T-cell (primary cell): ENCODE data around the gene CCDC158. TPM values are rescaled to one million over a fixed set of nuclear protein-coding genes. Genes with fewer than 3 reads are reported as not detected.
"Not testable (repeated sequence)": the region's sequence is repeated elsewhere in the genome, so short reads cannot be mapped to it uniquely, and the experiment has no call there.

Experiments
- ATAC-seq, 4 experiments: fragments of 200-7000 bp in 3 of 4; fragments of 150-1000 bp in 1 of 4; cut with Tn5 transposase; replicated peaks in 1 of 4; 1 replicate in 3 of 4; 2 replicates in 1 of 4; pipeline ENCODE4 v1.10.0; 2021; ENCODE audit warnings: moderate library complexity in 3 of 4, mild to moderate bottlenecking in 2 of 4, moderate number of reproducible peaks in 1 of 4
- CTCF ChIA-PET, 2 donors: fragments of 300-600 bp; sonication (Branson Sonifier 250); formaldehyde crosslinking; loops; one replicate each; lab custom pipeline; 2022; ENCODE audit warnings: antibody characterized with exemption in 2 of 2; lab: Charles Lee
- POLR2A ChIA-PET, 2 donors: fragments of 300-600 bp; sonication (Branson Sonifier 250); formaldehyde crosslinking; loops; one replicate each; lab custom pipeline; 2022; ENCODE audit warnings: antibody characterized with exemption in 2 of 2; lab: Charles Lee
- DNase-seq, 35 experiments: peaks; one replicate each; pipeline versions ENCODE4 v3.0.0 to v3.0.0-alpha.2; 2013 to 2023
- H3K27ac ChIP-seq: one replicate; pipeline ENCODE4 v1.5.1; 2013; ENCODE audit warnings: low read length
- H3K27me3 ChIP-seq, 2 experiments: replicated peaks in 1 of 2; 1 replicate in 1 of 2; 2 replicates in 1 of 2; pipeline versions ENCODE4 v1.6.1 to v1.7.0; 2013; ENCODE audit warnings: low read length in 1 of 2, mixed read lengths in 1 of 2; ENCODE audit not compliant: control insufficient read depth in 2 of 2, insufficient read depth in 2 of 2; ENCODE audit errors: extremely low read depth in 1 of 2
- H3K36me3 ChIP-seq, 2 donors: 1 replicate in 1 of 2; 2 replicates in 1 of 2; pipeline versions ENCODE4 v1.6.1 to v1.7.0; 2013; ENCODE audit warnings: low read length in 1 of 2; ENCODE audit not compliant: control insufficient read depth in 2 of 2, insufficient read depth in 1 of 2; ENCODE audit errors: extremely low read depth in 1 of 2
- H3K4me1 ChIP-seq, 2 experiments: 1 replicate in 1 of 2; 2 replicates in 1 of 2; pipeline versions ENCODE4 v1.6.1 to v1.7.0; 2013; ENCODE audit warnings: low read length in 2 of 2, mixed read lengths in 1 of 2; ENCODE audit not compliant: insufficient read depth in 2 of 2, control insufficient read depth in 1 of 2; ENCODE audit errors: extremely low read depth in 1 of 2
- H3K4me3 ChIP-seq, 2 donors: 1 replicate in 1 of 2; 2 replicates in 1 of 2; pipeline versions ENCODE4 v1.5.1 to v1.7.0; 2013; ENCODE audit warnings: mild to moderate bottlenecking in 2 of 2, low read length in 1 of 2, moderate library complexity in 1 of 2; ENCODE audit not compliant: control insufficient read depth in 1 of 2; ENCODE audit errors: extremely low read depth in 1 of 2
- H3K9me3 ChIP-seq: 2 replicates; pipeline ENCODE4 v1.7.0; 2013
- H3K27ac Mint-ChIP-seq, 2 donors: one replicate each; pipeline ENCODE4 v1.8.0; 2020 to 2021; ENCODE audit warnings: mild to moderate bottlenecking in 2 of 2, mixed read lengths in 2 of 2
- H3K27me3 Mint-ChIP-seq, 2 donors: one replicate each; pipeline ENCODE4 v1.8.0; 2021 to 2022; ENCODE audit warnings: mixed read lengths in 2 of 2
- H3K36me3 Mint-ChIP-seq: one replicate; pipeline ENCODE4 v1.8.0; 2021; ENCODE audit warnings: mixed read lengths
- H3K4me1 Mint-ChIP-seq, 3 donors: one replicate each; pipeline ENCODE4 v1.8.0; 2020 to 2022; ENCODE audit warnings: mixed read lengths in 3 of 3, mild to moderate bottlenecking in 1 of 3
- H3K4me3 Mint-ChIP-seq, 3 donors: one replicate each; pipeline ENCODE4 v1.8.0; 2020 to 2022; ENCODE audit warnings: mild to moderate bottlenecking in 3 of 3, mixed read lengths in 3 of 3, moderate library complexity in 3 of 3
- H3K9me3 Mint-ChIP-seq, 3 donors: one replicate each; pipeline ENCODE4 v1.8.0; 2020 to 2022; ENCODE audit warnings: mixed read lengths in 3 of 3
- WGBS: methylation state at CpG from one replicate; pipeline ENCODE4 v1.1.5; 2013; ENCODE audit warnings: missing lambda C conversion rate; ENCODE audit not compliant: insufficient coverage; 5-methylcytosine and 5-hydroxymethylcytosine counted together
- total RNA-seq, 35 experiments: library from RNA in 6 of 35; stranded (reverse) in 6 of 35; fragments of 120-200 nt in 1 of 35; gene quantifications; one replicate each; pipeline versions ENCODE4 v1.2.1 to v1.2.4 and lab custom pipeline; 2013 to 2026

Gene CCDC158
- total RNA-seq, 5 donors from 2014 or later (not counting 1 experiment from before 2014, with no cell fraction given), result not detected

DNA sequence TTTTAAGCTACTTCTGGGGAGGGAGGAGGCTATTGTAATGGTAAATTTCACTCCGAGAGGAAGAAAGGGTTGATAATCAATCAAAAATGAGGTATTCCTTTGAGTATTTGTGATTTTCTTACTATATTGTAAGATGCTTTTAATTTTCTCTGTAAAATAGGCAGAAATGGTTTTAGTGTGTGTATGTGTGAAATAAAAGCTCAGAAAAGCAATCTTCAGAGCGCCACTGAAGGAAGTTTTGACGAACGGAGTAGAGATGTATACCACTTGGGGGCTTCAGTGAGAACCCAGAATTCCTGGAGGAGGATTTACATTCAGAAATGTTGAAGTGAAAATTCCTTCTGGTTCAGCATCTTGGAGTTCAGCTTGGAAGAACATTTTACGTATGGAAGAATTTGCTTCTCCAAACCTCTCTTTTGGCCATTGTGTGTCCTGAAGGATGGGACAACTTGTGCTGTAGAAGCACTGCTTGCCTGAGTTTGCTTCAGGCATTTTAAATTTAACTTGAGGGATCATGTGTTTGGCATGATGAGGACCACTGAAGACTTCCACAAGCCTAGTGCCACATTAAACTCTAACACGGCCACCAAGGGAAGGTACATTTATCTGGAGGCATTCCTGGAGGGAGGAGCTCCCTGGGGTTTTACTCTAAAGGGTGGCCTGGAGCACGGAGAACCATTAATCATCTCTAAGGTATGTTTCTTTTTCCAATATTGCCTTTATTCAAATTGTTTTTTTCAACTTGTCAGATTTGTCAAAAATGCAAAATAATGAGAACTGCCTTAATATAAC lies 14.8 kb upstream of the CCDC158 start:
- CTCF ChIA-PET, result no interaction called here
- H3K27me3 Mint-ChIP-seq, result peaks cover 26 to 49% of the 10 kb centered on the region in 2 donors
- H3K9me3 Mint-ChIP-seq, result no peaks in the 10 kb centered on the region
- no peak overlapping the region for H3K27ac Mint-ChIP-seq
- Histone ChIP-seq H3K9me3 (no peaks in the 10 kb centered on the region), H3K4me1 (peaks cover 0 to 2% of the 10 kb centered on the region in 2 experiments), H3K27ac (no peak overlapping the region), H3K36me3 (no peaks in the 10 kb centered on the region), H3K27me3 (peaks cover 0 to 7% of the 10 kb centered on the region in 2 experiments), H3K4me3 (no peak overlapping the region)
- ATAC-seq, result no peak
- DNase-seq, result no peak
- no peaks in the 10 kb centered on the region for H3K36me3 Mint-ChIP-seq
- peaks cover 0 to 5% (median 3%) of the 10 kb centered on the region in 3 donors for H3K4me1 Mint-ChIP-seq
- POLR2A ChIA-PET, result interaction anchor here in 1 of 2 donors (0.5 kb wide), 1 partner anchor 9 kb away, joined by 5 read pairs; no protein-coding TSS in a partner anchor
- no peak overlapping the region for H3K4me3 Mint-ChIP-seq
- 100% methylated on average over 1 of the region's 7 CpGs for WGBS

DNA sequence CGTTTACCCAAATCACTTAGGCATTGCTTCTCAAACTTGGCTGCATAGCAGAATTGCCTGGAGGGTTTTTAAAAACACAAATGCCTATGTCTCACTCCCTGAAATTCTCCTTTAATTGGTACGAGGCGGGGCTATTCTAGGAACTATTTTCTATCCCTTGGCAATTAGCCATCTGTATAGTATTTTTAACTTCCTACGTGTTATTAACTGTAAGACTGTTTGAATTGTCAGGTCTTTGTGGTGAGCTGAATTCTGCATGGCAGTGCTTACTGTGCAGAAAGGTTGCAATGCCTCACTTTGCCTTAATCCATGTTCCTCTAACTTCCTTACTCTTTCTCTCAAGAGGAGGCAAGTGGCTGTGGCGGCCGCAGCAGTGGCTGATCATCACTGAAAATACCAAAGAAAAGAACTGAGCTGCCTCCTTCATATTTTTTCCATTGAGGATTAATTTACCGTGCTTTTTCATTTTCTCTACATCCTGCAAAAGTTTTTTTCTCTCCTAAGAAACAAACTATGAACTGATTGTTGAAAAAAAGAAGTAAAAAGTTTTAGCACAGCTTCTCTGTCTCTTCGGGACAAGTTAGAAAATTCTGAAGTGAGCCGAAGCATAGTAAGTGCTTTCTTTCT lies 14.1 kb upstream of the CCDC158 start, which contains the start of gene SHROOM3:
TSS of gene SHROOM3 (plus strand) at position 329 of the 627 bp plus-strand sequence. CDS start 824 bp downstream, outside the sequence.
- peaks cover 26 to 46% of the 10 kb centered on the region in 2 donors for H3K27me3 Mint-ChIP-seq
- 33% methylated on average over 1 of the region's 9 CpGs for WGBS
- CTCF ChIA-PET, result no interaction called here
- no peaks in the 10 kb centered on the region for H3K9me3 Mint-ChIP-seq
- H3K9me3 ChIP-seq, result no peaks in the 10 kb centered on the region
- H3K27ac Mint-ChIP-seq, result no peak within 1 kb of the TSS
- POLR2A ChIA-PET, result interaction anchor here in 1 of 2 donors (0.5 kb wide), 1 partner anchor 10 kb away, joined by 5 read pairs; no protein-coding TSS in a partner anchor
- H3K27me3 ChIP-seq, result peaks cover 0 to 7% of the 10 kb centered on the region in 2 experiments
- no peaks in the 10 kb centered on the region for H3K36me3 ChIP-seq
- H3K4me1 Mint-ChIP-seq, result peaks cover 0 to 5% (median 3%) of the 10 kb centered on the region in 3 donors
- H3K27ac ChIP-seq, result no peak within 1 kb of the TSS
- ATAC-seq (no peak), DNase-seq (no peak)
- no peak within 1 kb of the TSS for H3K4me3 Mint-ChIP-seq
- no peak within 1 kb of the TSS for H3K4me3 ChIP-seq
- H3K36me3 Mint-ChIP-seq, result no peaks in the 10 kb centered on the region
- peaks cover 0 to 2% of the 10 kb centered on the region in 2 experiments for H3K4me1 ChIP-seq

DNA sequence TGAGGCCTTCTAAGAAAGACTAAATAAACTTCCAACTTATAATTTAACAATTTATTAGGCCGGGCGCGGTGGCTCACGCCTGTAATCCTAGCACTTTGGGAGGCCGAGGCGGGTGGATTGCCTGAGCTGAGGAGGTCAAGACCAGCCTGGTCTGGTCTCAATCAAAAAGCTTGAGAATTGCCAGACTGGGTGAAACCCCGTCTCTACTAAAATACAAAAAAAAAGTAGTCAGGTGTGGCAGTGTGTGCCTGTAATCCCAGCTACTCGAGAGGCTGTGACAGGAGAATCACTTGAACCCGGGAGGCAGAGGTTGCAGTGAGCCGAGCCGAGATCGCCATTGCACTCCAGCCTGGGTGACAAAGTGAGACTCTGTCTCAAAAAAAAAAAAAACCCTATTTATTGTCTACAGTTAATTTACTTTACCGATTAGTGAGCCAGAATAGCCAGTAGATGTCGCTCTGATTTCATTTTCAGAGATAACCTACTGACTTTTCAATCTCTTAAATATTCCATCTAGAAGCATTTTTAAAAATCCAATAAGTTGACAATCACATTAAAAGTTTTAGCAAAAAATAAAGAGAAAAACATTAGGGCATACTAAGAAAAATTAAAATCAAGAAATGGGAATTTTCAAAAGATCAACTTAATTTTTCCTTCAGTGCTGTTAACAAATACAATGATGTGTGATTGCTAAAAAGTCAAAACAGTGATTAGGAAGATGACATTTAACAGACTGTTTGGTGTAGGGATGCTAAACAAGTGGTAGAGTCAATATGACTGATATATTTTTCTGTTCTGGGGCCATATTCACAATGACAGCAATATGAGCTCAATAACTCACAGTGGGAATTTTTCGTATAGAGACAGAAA lies 9.8 kb upstream of the CCDC158 start:
- peaks cover 0 to 5% of the 10 kb centered on the region in 2 experiments for H3K27me3 ChIP-seq
- H3K9me3 ChIP-seq, result no peaks in the 10 kb centered on the region
- H3K36me3 ChIP-seq, result no peaks in the 10 kb centered on the region
- Mint-ChIP-seq H3K9me3 (no peaks in the 10 kb centered on the region), H3K4me3 (no peak overlapping the region), H3K36me3 (no peaks in the 10 kb centered on the region), H3K27ac (no peak overlapping the region), H3K27me3 (peaks cover 15 to 22% of the 10 kb centered on the region in 2 donors), H3K4me1 (peaks cover 0 to 5% (median 3%) of the 10 kb centered on the region in 3 donors)
- peaks cover 0 to 2% of the 10 kb centered on the region in 2 experiments for H3K4me1 ChIP-seq
- ATAC-seq, result no peak
- no peak overlapping the region for H3K4me3 ChIP-seq
- ChIA-PET POLR2A (no interaction called here), CTCF (interaction anchor here (0.7 to 1.9 kb wide), 9 partner anchors 18 to 1170 kb away, joined by 3 to 6 read pairs (median 3); no protein-coding TSS in a partner anchor)
- peak in 1 of 35 experiments; percentile 60 for DNase-seq
- H3K27ac ChIP-seq, result no peak overlapping the region
- WGBS, result 70% methylated on average over 8 of the region's 15 CpGs

DNA sequence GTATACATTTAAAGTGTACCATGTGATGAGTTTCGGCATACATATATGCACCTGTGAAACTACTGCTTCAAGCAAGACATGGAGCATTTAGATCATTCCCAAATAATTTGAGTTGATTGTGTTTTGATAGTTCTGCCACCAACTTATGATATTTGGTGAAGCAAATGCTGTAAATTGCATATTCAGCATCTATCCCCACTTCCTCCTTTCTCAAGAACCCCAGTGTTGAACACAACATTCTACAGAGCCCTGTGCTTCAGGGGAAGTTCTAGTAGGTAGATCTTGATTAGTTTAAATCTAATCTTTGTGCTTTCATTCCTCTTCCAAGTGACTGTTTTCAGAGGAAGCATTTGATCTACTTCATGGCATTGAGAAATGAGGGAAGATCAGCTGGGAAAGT lies 8.7 kb upstream of the CCDC158 start:
- no CpG with 5 or more reads among the region's 1 CpG for WGBS
- H3K4me3 ChIP-seq, result no peak overlapping the region
- no peaks in the 10 kb centered on the region for H3K9me3 Mint-ChIP-seq
- peaks cover 9 to 11% of the 10 kb centered on the region in 2 donors for H3K27me3 Mint-ChIP-seq
- DNase-seq (no peak), ATAC-seq (no peak)
- no peaks in the 10 kb centered on the region for H3K9me3 ChIP-seq
- H3K27ac Mint-ChIP-seq, result no peak overlapping the region
- no peak overlapping the region for H3K4me3 Mint-ChIP-seq
- H3K4me1 ChIP-seq, result no peaks in the 10 kb centered on the region
- CTCF ChIA-PET, result no interaction called here
- POLR2A ChIA-PET, result no interaction called here
- no peak overlapping the region for H3K27ac ChIP-seq
- H3K4me1 Mint-ChIP-seq, result no peaks in the 10 kb centered on the region
- no peaks in the 10 kb centered on the region for H3K36me3 Mint-ChIP-seq
- H3K36me3 ChIP-seq, result no peaks in the 10 kb centered on the region
- peaks cover 0 to 3% of the 10 kb centered on the region in 2 experiments for H3K27me3 ChIP-seq

DNA sequence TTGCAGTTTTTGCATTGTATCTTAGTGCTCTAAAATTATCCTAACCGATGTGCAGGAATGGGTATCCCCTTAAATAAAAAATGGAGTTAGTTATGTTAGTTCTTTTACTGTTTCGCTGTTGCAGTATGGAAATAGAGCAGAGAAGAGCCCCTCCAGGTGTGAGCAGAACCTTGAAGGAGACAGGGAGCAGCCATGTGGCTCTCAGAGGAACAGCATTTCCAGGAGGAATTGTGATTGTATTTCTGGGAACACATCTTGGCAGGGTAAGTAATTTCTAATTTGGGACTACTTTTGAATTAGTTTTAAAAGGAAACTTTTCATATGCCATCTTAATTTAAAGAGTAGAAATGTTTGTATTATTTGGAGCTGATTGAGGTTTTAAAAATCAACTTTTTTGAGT lies 5.3 kb upstream of the CCDC158 start:
- Mint-ChIP-seq H3K27ac (no peak overlapping the region), H3K36me3 (no peaks in the 10 kb centered on the region), H3K9me3 (no peaks in the 10 kb centered on the region), H3K4me3 (no peak overlapping the region), H3K4me1 (peaks cover 3 to 6% (median 3%) of the 10 kb centered on the region in 3 donors), H3K27me3 (peaks cover 12 to 14% of the 10 kb centered on the region in 2 donors)
- WGBS, result 76% methylated on average over 2 of the region's 2 CpGs
- peaks cover 0 to 5% of the 10 kb centered on the region in 2 experiments for H3K27me3 ChIP-seq
- H3K36me3 ChIP-seq, result no peaks in the 10 kb centered on the region
- DNase-seq (no peak), ATAC-seq (no peak)
- H3K4me3 ChIP-seq, result no peak overlapping the region
- ChIA-PET CTCF (no interaction called here), POLR2A (no interaction called here)
- H3K9me3 ChIP-seq, result no peaks in the 10 kb centered on the region
- no peak overlapping the region for H3K27ac ChIP-seq
- peaks cover 0 to 2% of the 10 kb centered on the region in 2 experiments for H3K4me1 ChIP-seq

DNA sequence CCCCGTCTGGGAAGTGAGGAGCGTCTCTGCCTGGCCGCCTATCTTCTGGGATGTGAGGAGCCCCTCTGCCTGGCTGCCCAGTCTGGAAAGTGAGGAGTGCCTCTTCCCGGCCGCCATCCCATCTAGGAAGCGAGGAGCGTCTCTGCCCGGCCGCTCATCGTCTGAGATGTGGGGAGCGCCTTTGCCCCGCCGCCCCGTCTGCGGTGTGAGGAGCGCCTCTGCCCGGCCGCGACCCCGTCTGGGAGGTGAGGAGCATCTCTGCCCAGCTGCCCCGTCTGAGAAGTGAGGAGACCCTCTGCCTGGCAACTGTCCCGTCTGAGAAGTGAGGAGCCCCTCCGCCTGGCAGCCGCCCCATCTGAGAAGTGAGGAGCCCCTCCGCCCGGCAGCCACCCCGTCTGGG lies 2.2 kb upstream of the CCDC158 start:
- DNase-seq, H3K9me3 Mint-ChIP-seq, H3K27ac ChIP-seq, H3K9me3 ChIP-seq, H3K27ac Mint-ChIP-seq, CTCF ChIA-PET, ATAC-seq, H3K36me3 Mint-ChIP-seq, H3K4me3 Mint-ChIP-seq, H3K36me3 ChIP-seq, H3K4me3 ChIP-seq, H3K4me1 ChIP-seq, POLR2A ChIA-PET: not testable (repeated sequence)
- peaks cover 0 to 16% of the 10 kb centered on the region in 2 experiments for H3K27me3 ChIP-seq
- WGBS, result 100% methylated on average over 1 of the region's 27 CpGs
- H3K4me1 Mint-ChIP-seq, result peaks cover 7 to 14% (median 8%) of the 10 kb centered on the region in 3 donors
- H3K27me3 Mint-ChIP-seq, result peaks cover 27 to 30% of the 10 kb centered on the region in 2 donors
